Measurements from ENCODE around the gene RFX1. TPM values are rescaled to one million over a fixed set of nuclear protein-coding genes. Genes with fewer than 3 reads are reported as not detected.
A peak's percentile ranks its signal among the peaks of the same experiment; 100 is the strongest.

Gene RFX1
- total and polyA plus RNA-seq, 2 donors from 2014 or later, result 5.2 to 17.9 TPM

- H3K4me3 ChIP-seq (ENCODE audit: low read length in 3 of 3), result no peak overlapping the region
- H3K4me1 ChIP-seq (ENCODE audit: control insufficient read depth in 2 of 3, insufficient read depth in 2 of 3, low read depth in 1 of 3, low read length in 3 of 3), result no peaks in the 10 kb centered on the region
- H3K27me3 ChIP-seq (ENCODE audit: control insufficient read depth, insufficient read depth, low read length), result no peaks in the 10 kb centered on the region
- no peak overlapping the region for H3K27ac ChIP-seq (ENCODE audit: low read depth in 2 of 2, low read length in 2 of 2)
- intact Hi-C loops (cut with DNase I), result no loop called here
- H3K36me3 ChIP-seq (ENCODE audit: control insufficient read depth in 2 of 3, insufficient read depth in 3 of 3, low read length in 3 of 3), result peaks cover 0 to 2% (median 0%) of the 10 kb centered on the region in 3 donors
- no peak overlapping the region for H3K9ac ChIP-seq (ENCODE audit: low read length in 3 of 3)
- FAIRE-seq (no peak), DNase-seq (peak in 1 of 5 donors; percentile 24)
- no peak for TF ChIP-seq CTCF (IDR thresholded peaks at IDR 0.05; ENCODE audit: borderline replicate concordance, extremely low read depth, insufficient read depth)
- no peaks in the 10 kb centered on the region for H3K9me3 ChIP-seq (ENCODE audit: control insufficient read depth in 2 of 3, insufficient read depth in 1 of 3, low read length in 3 of 3)
Measured at GRCh38 chr19:13934785-13935109, 71.4 kb downstream of the RFX1 start.

- no peaks in the 10 kb centered on the region for H3K4me1 ChIP-seq (ENCODE audit: control insufficient read depth in 2 of 3, insufficient read depth in 2 of 3, low read depth in 1 of 3, low read length in 3 of 3)
- H3K9me3 ChIP-seq (ENCODE audit: control insufficient read depth in 2 of 3, insufficient read depth in 1 of 3, low read length in 3 of 3), result no peaks in the 10 kb centered on the region
- H3K4me3 ChIP-seq (ENCODE audit: low read length in 3 of 3), result no peak overlapping the region
- peak in 1 of 5 donors; percentile 70 for DNase-seq
- no peak for TF ChIP-seq CTCF (IDR thresholded peaks at IDR 0.05; ENCODE audit: borderline replicate concordance, extremely low read depth, insufficient read depth)
- intact Hi-C loops (cut with DNase I), result no loop called here
- no peaks in the 10 kb centered on the region for H3K27me3 ChIP-seq (ENCODE audit: control insufficient read depth, insufficient read depth, low read length)
- H3K9ac ChIP-seq (ENCODE audit: low read length in 3 of 3), result no peak overlapping the region
- H3K36me3 ChIP-seq (ENCODE audit: control insufficient read depth in 2 of 3, insufficient read depth in 3 of 3, low read length in 3 of 3), result peaks cover 0 to 4% (median 2%) of the 10 kb centered on the region in 3 donors
- H3K27ac ChIP-seq (ENCODE audit: low read depth in 2 of 2, low read length in 2 of 2), result no peak overlapping the region
- FAIRE-seq, result no peak
Measured at GRCh38 chr19:13932911-13933393, 73.2 kb downstream of the RFX1 start.

- peaks cover 0 to 4% (median 2%) of the 10 kb centered on the region in 3 donors for H3K36me3 ChIP-seq (ENCODE audit: control insufficient read depth in 2 of 3, insufficient read depth in 3 of 3, low read length in 3 of 3)
- no peak overlapping the region for H3K4me3 ChIP-seq (ENCODE audit: low read length in 3 of 3)
- no peak overlapping the region for H3K27ac ChIP-seq (ENCODE audit: low read depth in 2 of 2, low read length in 2 of 2)
- H3K4me1 ChIP-seq (ENCODE audit: control insufficient read depth in 2 of 3, insufficient read depth in 2 of 3, low read depth in 1 of 3, low read length in 3 of 3), result no peaks in the 10 kb centered on the region
- no peak for TF ChIP-seq CTCF (IDR thresholded peaks at IDR 0.05; ENCODE audit: borderline replicate concordance, extremely low read depth, insufficient read depth)
- H3K9me3 ChIP-seq (ENCODE audit: control insufficient read depth in 2 of 3, insufficient read depth in 1 of 3, low read length in 3 of 3), result no peaks in the 10 kb centered on the region
- H3K9ac ChIP-seq (ENCODE audit: low read length in 3 of 3), result no peak overlapping the region
- DNase-seq (no peak), FAIRE-seq (no peak)
- H3K27me3 ChIP-seq (ENCODE audit: control insufficient read depth, insufficient read depth, low read length), result no peaks in the 10 kb centered on the region
- intact Hi-C loops (cut with DNase I), result no loop called here
Measured at GRCh38 chr19:13932149-13932637, 73.9 kb downstream of the RFX1 start.
